Measurements from ENCODE around the gene RDH5.

- TF ChIP-seq CTCF (conservative IDR thresholded peaks at IDR 0.05) (no peak), EZH2 (IDR thresholded peaks at IDR 0.05; ENCODE audit: low read depth) (no peak)
These were observed at the start of gene RDH5 for GRCh38 chr12:55720071-55720564.
